ENCODE data around the gene TDRD12.

GRCh38 chr19:32812036-32812435 is 92.5 kb downstream of the TDRD12 start:
- TF ChIP-seq, protein P1, sequence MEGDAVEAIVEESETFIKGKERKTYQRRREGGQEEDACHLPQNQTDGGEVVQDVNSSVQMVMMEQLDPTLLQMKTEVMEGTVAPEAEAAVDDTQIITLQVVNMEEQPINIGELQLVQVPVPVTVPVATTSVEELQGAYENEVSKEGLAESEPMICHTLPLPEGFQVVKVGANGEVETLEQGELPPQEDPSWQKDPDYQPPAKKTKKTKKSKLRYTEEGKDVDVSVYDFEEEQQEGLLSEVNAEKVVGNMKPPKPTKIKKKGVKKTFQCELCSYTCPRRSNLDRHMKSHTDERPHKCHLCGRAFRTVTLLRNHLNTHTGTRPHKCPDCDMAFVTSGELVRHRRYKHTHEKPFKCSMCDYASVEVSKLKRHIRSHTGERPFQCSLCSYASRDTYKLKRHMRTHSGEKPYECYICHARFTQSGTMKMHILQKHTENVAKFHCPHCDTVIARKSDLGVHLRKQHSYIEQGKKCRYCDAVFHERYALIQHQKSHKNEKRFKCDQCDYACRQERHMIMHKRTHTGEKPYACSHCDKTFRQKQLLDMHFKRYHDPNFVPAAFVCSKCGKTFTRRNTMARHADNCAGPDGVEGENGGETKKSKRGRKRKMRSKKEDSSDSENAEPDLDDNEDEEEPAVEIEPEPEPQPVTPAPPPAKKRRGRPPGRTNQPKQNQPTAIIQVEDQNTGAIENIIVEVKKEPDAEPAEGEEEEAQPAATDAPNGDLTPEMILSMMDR (IDR thresholded peaks at IDR 0.05), result no peak
- TF ChIP-seq POLR2AphosphoS5 (IDR thresholded peaks at IDR 0.05; ENCODE audit: low read depth, low read length), result no peak
- TF ChIP-seq TCF7L2 (IDR thresholded peaks at IDR 0.05; ENCODE audit: low read depth, low read length), result no peak
- TF ChIP-seq, protein P2, sequence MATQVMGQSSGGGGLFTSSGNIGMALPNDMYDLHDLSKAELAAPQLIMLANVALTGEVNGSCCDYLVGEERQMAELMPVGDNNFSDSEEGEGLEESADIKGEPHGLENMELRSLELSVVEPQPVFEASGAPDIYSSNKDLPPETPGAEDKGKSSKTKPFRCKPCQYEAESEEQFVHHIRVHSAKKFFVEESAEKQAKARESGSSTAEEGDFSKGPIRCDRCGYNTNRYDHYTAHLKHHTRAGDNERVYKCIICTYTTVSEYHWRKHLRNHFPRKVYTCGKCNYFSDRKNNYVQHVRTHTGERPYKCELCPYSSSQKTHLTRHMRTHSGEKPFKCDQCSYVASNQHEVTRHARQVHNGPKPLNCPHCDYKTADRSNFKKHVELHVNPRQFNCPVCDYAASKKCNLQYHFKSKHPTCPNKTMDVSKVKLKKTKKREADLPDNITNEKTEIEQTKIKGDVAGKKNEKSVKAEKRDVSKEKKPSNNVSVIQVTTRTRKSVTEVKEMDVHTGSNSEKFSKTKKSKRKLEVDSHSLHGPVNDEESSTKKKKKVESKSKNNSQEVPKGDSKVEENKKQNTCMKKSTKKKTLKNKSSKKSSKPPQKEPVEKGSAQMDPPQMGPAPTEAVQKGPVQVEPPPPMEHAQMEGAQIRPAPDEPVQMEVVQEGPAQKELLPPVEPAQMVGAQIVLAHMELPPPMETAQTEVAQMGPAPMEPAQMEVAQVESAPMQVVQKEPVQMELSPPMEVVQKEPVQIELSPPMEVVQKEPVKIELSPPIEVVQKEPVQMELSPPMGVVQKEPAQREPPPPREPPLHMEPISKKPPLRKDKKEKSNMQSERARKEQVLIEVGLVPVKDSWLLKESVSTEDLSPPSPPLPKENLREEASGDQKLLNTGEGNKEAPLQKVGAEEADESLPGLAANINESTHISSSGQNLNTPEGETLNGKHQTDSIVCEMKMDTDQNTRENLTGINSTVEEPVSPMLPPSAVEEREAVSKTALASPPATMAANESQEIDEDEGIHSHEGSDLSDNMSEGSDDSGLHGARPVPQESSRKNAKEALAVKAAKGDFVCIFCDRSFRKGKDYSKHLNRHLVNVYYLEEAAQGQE (IDR thresholded peaks at IDR 0.05; ENCODE audit: insufficient read depth in 1 of 2, low read depth in 2 of 2, low read length in 1 of 2), result no peak
- TF ChIP-seq SIN3A (IDR thresholded peaks at IDR 0.05; ENCODE audit: borderline replicate concordance, insufficient read depth, low read depth, low read length), result no peak

Data from Panc1 (cell line).